IPS-20b (cell line): ENCODE results near the gene INTS13.
"Not testable (repeated sequence)": the region's sequence is repeated elsewhere in the genome, so short reads cannot be mapped to it uniquely, and the experiment has no call there.

Experiments
- H3K27ac ChIP-seq: one replicate; pipeline ENCODE4 v1.5.1; 2013; ENCODE audit warnings: low read length
- H3K27me3 ChIP-seq: 2 replicates; pipeline ENCODE4 v1.6.1; 2013; ENCODE audit warnings: mild to moderate bottlenecking, low read length, inconsistent platforms; ENCODE audit not compliant: insufficient read depth
- H3K36me3 ChIP-seq: 2 replicates; pipeline ENCODE4 v1.6.1; 2013; ENCODE audit warnings: low read depth, mild to moderate bottlenecking, inconsistent platforms, low read length, moderate library complexity; ENCODE audit not compliant: insufficient read depth
- H3K4me1 ChIP-seq: 2 replicates; pipeline ENCODE4 v1.6.1; 2013; ENCODE audit warnings: mild to moderate bottlenecking, control low read depth, inconsistent platforms, low read length, moderate library complexity; ENCODE audit not compliant: insufficient read depth
- H3K4me3 ChIP-seq: 2 replicates; pipeline ENCODE4 v1.5.1; 2013; ENCODE audit warnings: mild to moderate bottlenecking, low read length, inconsistent platforms
- H3K9ac ChIP-seq: 2 replicates; pipeline ENCODE4 v1.6.1; 2013; ENCODE audit warnings: low read depth, mild to moderate bottlenecking, inconsistent platforms, low read length, moderate library complexity
- H3K9me3 ChIP-seq: 2 replicates; pipeline ENCODE4 v1.6.1; 2013; ENCODE audit warnings: mild to moderate bottlenecking, low read depth, low read length, inconsistent platforms; ENCODE audit not compliant: insufficient read depth

The INTS13 gene

DNA sequence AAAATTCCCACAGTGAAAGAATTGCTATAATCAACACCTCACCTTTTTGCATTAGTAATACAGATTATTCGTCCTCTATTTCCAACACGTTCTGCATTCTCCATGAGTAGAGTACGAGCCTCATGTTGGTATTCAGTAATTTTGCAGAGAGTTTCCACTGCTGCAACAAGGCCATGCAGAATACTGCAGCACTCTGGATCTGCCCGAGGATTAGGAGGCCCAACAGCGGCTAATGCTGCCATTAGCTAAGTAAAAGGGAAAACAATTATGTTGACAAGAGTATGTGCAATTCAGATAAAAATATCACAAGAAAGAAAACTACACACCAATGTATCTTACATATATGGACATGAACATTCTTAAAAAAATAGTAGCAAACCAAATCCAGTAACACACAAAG, 9.1 kb downstream of the INTS13 start:
- Histone ChIP-seq H3K27me3 (no peaks in the 10 kb centered on the region), H3K27ac (no peak overlapping the region), H3K4me3 (no peak overlapping the region), H3K4me1 (no peaks in the 10 kb centered on the region), H3K36me3 (peaks cover 82% of the 10 kb centered on the region), H3K9me3 (no peaks in the 10 kb centered on the region), H3K9ac (no peak overlapping the region)

- Histone ChIP-seq H3K36me3 (peaks cover 74% of the 10 kb centered on the region), H3K9me3 (no peaks in the 10 kb centered on the region), H3K4me1 (no peaks in the 10 kb centered on the region), H3K4me3 (no peak overlapping the region), H3K27me3 (no peaks in the 10 kb centered on the region), H3K9ac (no peak overlapping the region), H3K27ac (no peak overlapping the region)
These were observed 15.9 kb downstream of the INTS13 start for GRCh38 chr12:26921886-26922285.

DNA sequence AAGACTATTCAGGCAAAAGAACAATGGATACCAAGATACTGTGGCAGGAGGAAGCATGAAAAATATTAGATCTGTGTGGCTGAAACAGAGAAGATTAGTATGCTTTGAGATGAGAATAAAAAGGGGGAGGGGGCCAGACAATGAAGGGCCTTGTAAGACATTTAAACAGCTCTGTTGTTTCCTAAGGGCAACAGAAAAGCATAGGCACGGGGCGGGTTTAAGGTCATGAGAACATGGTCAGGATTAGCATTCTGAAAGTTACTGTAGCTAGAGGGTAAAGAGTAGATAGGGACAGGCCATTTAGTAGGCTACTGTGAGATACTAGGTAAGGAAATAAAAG, 18.6 kb downstream of the INTS13 start:
- Histone ChIP-seq H3K27me3 (no peaks in the 10 kb centered on the region), H3K9ac (no peak overlapping the region), H3K27ac (no peak overlapping the region), H3K4me1 (no peaks in the 10 kb centered on the region), H3K36me3 (peaks cover 67% of the 10 kb centered on the region), H3K4me3 (no peak overlapping the region), H3K9me3 (no peaks in the 10 kb centered on the region)

DNA sequence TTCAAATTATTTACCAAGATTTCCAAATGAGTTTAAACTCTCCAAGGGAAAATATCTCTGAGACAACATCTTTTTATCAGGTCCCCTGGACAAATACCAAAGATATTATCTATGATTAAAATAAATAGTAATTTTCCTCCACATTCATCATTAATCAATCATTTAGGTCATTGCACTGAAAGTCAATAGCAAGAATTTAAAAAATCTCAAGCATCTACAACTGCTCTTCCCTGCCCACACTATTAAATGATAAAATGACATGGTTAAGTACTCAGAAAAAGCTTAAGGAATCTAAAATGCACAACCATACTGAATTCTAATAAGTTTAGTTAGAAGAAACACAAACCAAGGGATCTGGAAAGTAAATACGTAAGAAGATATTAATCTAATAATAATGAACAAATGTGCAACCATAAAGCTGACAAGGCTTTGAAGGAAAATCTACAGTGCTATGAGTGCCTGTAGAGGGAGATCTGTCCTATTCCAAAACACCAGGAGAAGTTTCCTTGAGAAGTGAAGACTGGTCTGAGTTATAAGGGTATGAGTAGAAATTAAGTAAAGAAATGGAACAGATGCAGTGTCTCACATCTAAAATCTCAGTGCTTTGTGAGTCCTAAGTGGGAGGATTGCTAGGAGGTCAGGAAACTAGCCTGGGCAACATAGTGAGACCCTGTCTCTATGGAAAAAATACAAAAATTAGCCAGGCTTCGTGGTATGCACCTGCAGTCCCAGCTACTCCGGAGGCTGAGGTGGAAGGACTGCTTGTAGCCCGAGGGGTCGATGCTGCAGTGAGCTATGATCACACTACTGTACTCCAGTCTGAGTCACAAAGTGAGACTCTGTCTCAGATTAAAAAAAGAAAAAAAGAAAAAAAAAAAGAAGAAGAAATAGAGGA, 19.2 kb downstream of the INTS13 start:
- Histone ChIP-seq H3K4me3 (no peak overlapping the region), H3K27ac (no peak overlapping the region), H3K9me3 (no peaks in the 10 kb centered on the region), H3K4me1 (no peaks in the 10 kb centered on the region), H3K9ac (no peak overlapping the region), H3K36me3 (peaks cover 67% of the 10 kb centered on the region), H3K27me3 (no peaks in the 10 kb centered on the region)

DNA sequence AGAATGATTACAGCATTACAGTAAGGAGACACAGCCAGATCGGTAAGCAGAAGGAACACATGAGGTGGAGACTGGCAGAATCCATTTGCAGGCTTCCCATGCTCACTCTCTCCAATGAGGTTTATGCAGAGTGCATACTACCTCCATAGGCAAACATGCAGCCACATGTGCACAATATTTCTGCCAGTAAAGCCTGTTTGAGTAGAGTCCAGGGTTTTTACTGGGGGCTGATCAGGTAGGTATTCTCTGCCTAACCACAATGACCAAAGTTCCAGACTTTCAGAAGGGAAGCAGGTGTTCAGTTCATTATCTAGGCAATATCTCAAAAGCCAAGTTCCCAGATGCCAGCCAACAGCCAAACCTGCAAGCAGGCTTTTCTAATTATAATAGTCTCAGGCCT, 31.1 kb downstream of the INTS13 start:
- H3K4me1 ChIP-seq, result no peaks in the 10 kb centered on the region
- no peaks in the 10 kb centered on the region for H3K9me3 ChIP-seq
- no peak overlapping the region for H3K4me3 ChIP-seq
- H3K27ac ChIP-seq, result no peak overlapping the region
- H3K9ac ChIP-seq, result no peak overlapping the region
- no peaks in the 10 kb centered on the region for H3K27me3 ChIP-seq
- peaks cover 85% of the 10 kb centered on the region for H3K36me3 ChIP-seq

DNA sequence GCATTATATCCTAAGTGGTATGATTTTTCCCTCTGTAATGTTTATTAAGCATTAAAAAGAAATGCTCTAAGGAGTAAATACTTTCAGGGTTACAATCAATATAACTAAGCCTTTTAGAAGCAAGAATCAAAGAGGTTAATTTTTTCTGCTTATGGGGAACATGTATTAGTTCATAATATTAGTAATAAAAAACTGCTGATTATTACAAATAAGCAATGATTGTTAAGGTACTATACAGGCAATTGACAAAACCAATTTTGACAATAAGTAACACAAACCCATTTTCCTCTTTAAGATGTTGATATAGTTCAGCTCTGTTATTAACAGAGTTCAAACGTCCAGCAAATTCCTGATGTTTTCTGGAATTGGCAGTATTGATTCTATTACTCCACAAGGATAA, 31.8 kb downstream of the INTS13 start:
- H3K4me1 ChIP-seq, result no peaks in the 10 kb centered on the region
- H3K36me3 ChIP-seq, result peaks cover 84% of the 10 kb centered on the region
- H3K4me3 ChIP-seq, result no peak overlapping the region
- H3K27ac ChIP-seq, result no peak overlapping the region
- no peaks in the 10 kb centered on the region for H3K27me3 ChIP-seq
- H3K9me3 ChIP-seq, result no peaks in the 10 kb centered on the region
- H3K9ac ChIP-seq, result no peak overlapping the region

GRCh38 chr12:26903396-26903795, 34.4 kb downstream of the INTS13 start:
- H3K27ac ChIP-seq, H3K4me3 ChIP-seq, H3K9me3 ChIP-seq, H3K4me1 ChIP-seq, H3K27me3 ChIP-seq, H3K9ac ChIP-seq: not testable (repeated sequence)
- peaks cover 67% of the 10 kb centered on the region for H3K36me3 ChIP-seq

- H3K27ac ChIP-seq, result no peak overlapping the region
- H3K9ac ChIP-seq, result no peak overlapping the region
- H3K36me3 ChIP-seq, result peaks cover 22% of the 10 kb centered on the region; the same call in 1 of the 2 replicates
- H3K9me3 ChIP-seq, result no peaks in the 10 kb centered on the region
- no peaks in the 10 kb centered on the region for H3K27me3 ChIP-seq
- no peaks in the 10 kb centered on the region for H3K4me1 ChIP-seq
- no peak overlapping the region for H3K4me3 ChIP-seq
These were observed 40.9 kb downstream of the INTS13 start for GRCh38 chr12:26896913-26897312.

DNA sequence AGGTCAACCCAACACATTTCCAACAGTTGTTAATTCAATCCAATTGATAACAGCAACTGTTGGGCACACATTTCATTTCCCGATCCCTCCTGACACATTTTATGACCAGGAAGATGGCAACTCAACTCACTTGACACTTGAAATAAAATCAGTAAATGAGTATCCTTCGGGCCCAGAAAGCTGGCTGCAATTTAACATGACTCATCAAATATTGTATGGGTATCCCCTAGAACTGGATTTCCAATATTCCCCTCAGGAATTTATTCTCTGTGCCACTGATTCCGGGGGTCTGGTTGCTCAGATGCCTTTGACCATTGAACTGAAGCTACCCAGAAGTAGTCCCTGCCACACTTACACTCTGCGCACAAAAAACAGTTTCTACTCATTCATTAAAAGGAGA, 42.1 kb downstream of the INTS13 start:
- peaks cover 16% of the 10 kb centered on the region; the same call in 1 of the 2 replicates for H3K36me3 ChIP-seq
- no peaks in the 10 kb centered on the region for H3K27me3 ChIP-seq
- no peaks in the 10 kb centered on the region for H3K4me1 ChIP-seq
- H3K9ac ChIP-seq, result no peak overlapping the region
- H3K27ac ChIP-seq, result no peak overlapping the region
- H3K9me3 ChIP-seq, result no peaks in the 10 kb centered on the region
- no peak overlapping the region for H3K4me3 ChIP-seq

- no peaks in the 10 kb centered on the region for H3K27me3 ChIP-seq
- H3K9me3 ChIP-seq, result no peaks in the 10 kb centered on the region
- H3K27ac ChIP-seq, result no peak overlapping the region
- no peak overlapping the region for H3K9ac ChIP-seq
- no peaks in the 10 kb centered on the region for H3K36me3 ChIP-seq
- no peak overlapping the region for H3K4me3 ChIP-seq
- no peaks in the 10 kb centered on the region for H3K4me1 ChIP-seq
These were observed 46.1 kb downstream of the INTS13 start for GRCh38 chr12:26891704-26892103.

GRCh38 chr12:26890784-26891183, 47.0 kb downstream of the INTS13 start:
- no peaks in the 10 kb centered on the region for H3K36me3 ChIP-seq
- H3K9me3 ChIP-seq, result no peaks in the 10 kb centered on the region
- H3K4me1 ChIP-seq, result no peaks in the 10 kb centered on the region
- no peak overlapping the region for H3K27ac ChIP-seq
- no peaks in the 10 kb centered on the region for H3K27me3 ChIP-seq
- H3K4me3 ChIP-seq, result no peak overlapping the region
- H3K9ac ChIP-seq, result no peak overlapping the region

GRCh38 chr12:26884765-26885576, 52.8 kb downstream of the INTS13 start:
- no peaks in the 10 kb centered on the region for H3K9me3 ChIP-seq
- H3K36me3 ChIP-seq, result no peaks in the 10 kb centered on the region
- H3K4me1 ChIP-seq, result no peaks in the 10 kb centered on the region
- H3K27ac ChIP-seq, result no peak overlapping the region
- H3K27me3 ChIP-seq, result no peaks in the 10 kb centered on the region
- H3K9ac ChIP-seq, result no peak overlapping the region
- no peak overlapping the region for H3K4me3 ChIP-seq
